GM06990 (cell line): ENCODE data around the gene HIBCH.

Source experiments
- DNase-seq: peaks from one replicate; pipeline ENCODE4 v3.0.0-alpha.2; 2011; ENCODE audit not compliant: insufficient read length; ENCODE audit errors: extremely low read depth
- H3K27me3 ChIP-seq: replicated peaks from 2 replicates; pipeline ENCODE4 v1.6.0; 2011; ENCODE audit warnings: low read length; ENCODE audit not compliant: control insufficient read depth, insufficient read depth
- H3K36me3 ChIP-seq: 2 replicates; pipeline ENCODE4 v1.5.1; 2011; ENCODE audit warnings: low read length; ENCODE audit not compliant: control insufficient read depth, insufficient read depth
- H3K4me3 ChIP-seq: replicated peaks from 2 replicates; pipeline ENCODE4 v1.5.1; 2011; ENCODE audit warnings: low read depth, mild to moderate bottlenecking, control low read depth, low read length
- CTCF ChIP-seq: IDR thresholded peaks from 2 replicates; pipeline ENCODE4 v1.5.1; 2011; ENCODE audit warnings: low read length, control low read depth, mild to moderate bottlenecking, inconsistent platforms; ENCODE audit not compliant: insufficient read depth, poor library complexity, severe bottlenecking

Gene HIBCH

GRCh38 chr2:190333928-190334327 is 14.3 kb upstream of the HIBCH start:
- TF ChIP-seq CTCF, result no peak
- Histone ChIP-seq H3K4me3 (no peak overlapping the region), H3K27me3 (no peaks in the 10 kb centered on the region), H3K36me3 (no peaks in the 10 kb centered on the region)
- DNase-seq, result no peak

DNA sequence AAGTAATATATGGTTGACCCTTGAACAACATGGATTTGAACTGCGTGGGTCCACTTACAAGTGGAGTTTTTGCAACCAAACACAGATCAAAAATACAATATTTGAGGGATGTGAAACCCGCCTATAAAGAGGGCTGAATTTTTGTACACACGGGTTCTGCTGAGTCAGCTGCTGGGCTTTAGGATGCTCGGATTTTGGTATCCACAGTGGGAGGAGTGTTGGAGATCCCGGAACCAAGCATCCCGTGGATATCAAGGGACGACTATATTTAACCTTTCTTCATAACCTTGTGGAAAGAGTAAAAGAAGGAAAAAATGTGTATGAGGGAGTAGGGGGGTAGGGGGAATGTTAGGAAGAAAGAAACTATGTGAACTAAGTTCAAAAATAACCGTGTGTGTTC is 13.8 kb upstream of the HIBCH start:
- no peak for TF ChIP-seq CTCF
- no peak for DNase-seq
- no peaks in the 10 kb centered on the region for H3K27me3 ChIP-seq
- H3K4me3 ChIP-seq, result no peak overlapping the region
- no peaks in the 10 kb centered on the region for H3K36me3 ChIP-seq

- no peak for TF ChIP-seq CTCF
- Histone ChIP-seq H3K4me3 (no peak overlapping the region), H3K27me3 (no peaks in the 10 kb centered on the region), H3K36me3 (no peaks in the 10 kb centered on the region)
- DNase-seq, result no peak
Observed at GRCh38 chr2:190328573-190329147, 9.0 kb upstream of the HIBCH start.

- Histone ChIP-seq H3K4me3 (no peak overlapping the region), H3K36me3 (no peaks in the 10 kb centered on the region), H3K27me3 (no peaks in the 10 kb centered on the region)
- TF ChIP-seq CTCF, result no peak
- DNase-seq, result no peak
Observed at GRCh38 chr2:190327867-190328572, 8.4 kb upstream of the HIBCH start.

GRCh38 chr2:190325588-190325987 is 6.0 kb upstream of the HIBCH start:
- Histone ChIP-seq H3K27me3 (no peaks in the 10 kb centered on the region), H3K4me3 (no peak overlapping the region), H3K36me3 (no peaks in the 10 kb centered on the region)
- DNase-seq, result no peak
- no peak for TF ChIP-seq CTCF
